ENCODE data around the gene ODF2L.
A peak's percentile ranks its signal among the peaks of the same experiment; 100 is the strongest.

ODF2L gene

DNA sequence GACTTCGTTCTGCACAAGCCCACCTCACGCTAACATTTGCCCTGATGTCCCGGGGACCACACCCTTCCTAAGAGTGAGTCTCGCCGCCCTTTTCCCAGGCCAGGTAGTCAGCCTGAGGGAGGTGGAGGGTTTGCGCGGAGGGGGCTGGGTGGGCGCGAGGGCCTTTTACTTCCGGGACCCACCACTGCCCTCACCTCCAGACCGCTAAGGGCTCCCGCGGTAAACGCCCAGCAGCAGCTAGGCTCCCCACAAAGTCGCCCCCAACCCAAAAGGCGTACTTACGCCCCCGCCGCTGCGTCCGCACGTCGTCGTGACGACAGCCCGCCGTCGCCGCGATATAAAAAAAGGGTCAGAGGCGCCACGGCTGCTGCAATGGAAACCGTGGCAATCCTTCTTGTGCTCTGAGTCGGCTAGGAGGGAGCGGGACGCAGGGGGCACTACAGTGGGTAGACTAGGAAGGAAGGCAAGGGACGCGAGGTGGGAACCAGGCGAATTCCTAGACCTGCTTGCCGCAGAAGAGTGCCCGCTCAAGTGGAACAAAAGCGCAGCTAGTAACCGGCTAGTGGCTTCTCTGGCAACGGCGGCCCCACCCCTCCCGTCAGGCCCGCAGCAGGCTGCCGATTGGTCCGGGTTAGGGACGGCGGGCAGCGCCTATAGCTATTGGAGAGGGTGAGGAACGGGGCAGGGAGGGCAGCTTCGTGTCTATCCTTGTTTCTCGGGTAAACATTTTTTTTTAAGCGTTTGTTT lies at the start of gene ODF2L:
TSS of gene ODF2L (minus strand) at position 573 of the 747 bp plus-strand sequence. CDS start 9,296 bp downstream, outside the sequence.
- DNase-seq = peak; percentile 79

GRCh38 chr1:86445919-86446318 lies 49.8 kb upstream of the ODF2L start:
- DNase-seq = peak; percentile 28

- no peak for DNase-seq
Observed at GRCh38 chr1:86441997-86442396, 45.9 kb upstream of the ODF2L start.

GRCh38 chr1:86441581-86441980 lies 45.5 kb upstream of the ODF2L start:
- DNase-seq = no peak

- DNase-seq = peak; percentile 45
Observed at GRCh38 chr1:86436041-86436440, 39.9 kb upstream of the ODF2L start.

GRCh38 chr1:86435327-86435726 lies 39.2 kb upstream of the ODF2L start:
- no peak for DNase-seq

- DNase-seq = no peak
Observed at GRCh38 chr1:86434059-86434458, 37.9 kb upstream of the ODF2L start.

GRCh38 chr1:86430376-86430775 lies 34.3 kb upstream of the ODF2L start:
- no peak for DNase-seq

DNA sequence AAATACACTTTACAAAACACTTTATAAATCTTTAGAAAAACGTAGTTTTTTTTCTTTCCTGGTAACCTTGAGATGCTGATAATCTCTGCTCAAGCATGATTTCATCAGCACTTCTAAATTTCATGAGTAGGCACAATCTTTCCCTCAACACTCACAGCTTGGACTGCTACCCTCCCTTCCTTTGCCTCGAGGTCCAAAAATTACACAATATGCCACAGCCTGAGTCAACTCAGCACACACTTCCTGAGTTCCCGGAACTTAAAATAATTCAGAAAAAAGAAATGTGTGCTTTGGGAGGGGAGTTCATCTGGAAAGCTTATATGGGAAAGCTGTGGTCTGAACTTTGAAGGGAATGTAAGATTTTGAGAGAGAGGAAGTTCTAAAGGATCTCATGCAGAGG lies 33.7 kb upstream of the ODF2L start:
- DNase-seq = peak; percentile 96

DNA sequence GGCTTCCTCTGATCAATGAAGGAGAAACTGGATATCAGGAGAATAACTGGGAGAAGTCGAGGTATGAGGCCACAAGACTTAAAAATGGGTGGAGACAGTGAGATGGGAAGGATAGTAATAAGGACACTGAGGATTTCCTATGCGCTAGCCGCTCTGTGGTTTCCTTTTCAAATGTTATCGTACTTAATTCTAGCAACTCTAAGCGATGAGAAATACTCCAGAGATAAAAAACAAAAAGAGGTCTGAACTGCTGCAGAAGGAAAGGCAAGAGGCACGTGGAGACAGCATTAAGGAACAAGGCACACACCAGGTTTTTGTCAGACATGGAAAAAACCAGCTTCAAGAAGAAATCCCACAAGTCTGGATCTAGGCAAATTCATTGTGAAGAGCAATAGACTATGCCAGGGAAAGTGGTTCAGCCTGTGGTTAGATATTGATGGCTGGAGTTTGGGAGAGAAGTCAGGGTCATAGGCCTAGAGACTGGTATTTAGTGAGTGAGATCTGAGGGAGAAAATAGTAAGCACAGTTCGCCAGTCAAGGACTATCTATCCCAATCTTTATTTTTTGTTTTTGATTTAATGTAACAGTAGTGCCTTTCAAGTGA lies 33.1 kb upstream of the ODF2L start:
- peak; percentile 25 for DNase-seq

GRCh38 chr1:86423873-86424272 lies 27.8 kb upstream of the ODF2L start, which contains the start of gene CLCA2:
CLCA2 (plus strand) TSS chr1:86424171; CDS start chr1:86424248, 77 bp downstream.
- DNase-seq = no peak

GRCh38 chr1:86423473-86423872 lies 27.4 kb upstream of the ODF2L start:
- no peak for DNase-seq

- DNase-seq = no peak
Observed at GRCh38 chr1:86421601-86422280, 25.6 kb upstream of the ODF2L start.

- DNase-seq = peak; percentile 43
Observed at GRCh38 chr1:86419277-86419903, 23.3 kb upstream of the ODF2L start.

GRCh38 chr1:86416343-86416742 lies 20.2 kb upstream of the ODF2L start:
- DNase-seq = no peak

DNA sequence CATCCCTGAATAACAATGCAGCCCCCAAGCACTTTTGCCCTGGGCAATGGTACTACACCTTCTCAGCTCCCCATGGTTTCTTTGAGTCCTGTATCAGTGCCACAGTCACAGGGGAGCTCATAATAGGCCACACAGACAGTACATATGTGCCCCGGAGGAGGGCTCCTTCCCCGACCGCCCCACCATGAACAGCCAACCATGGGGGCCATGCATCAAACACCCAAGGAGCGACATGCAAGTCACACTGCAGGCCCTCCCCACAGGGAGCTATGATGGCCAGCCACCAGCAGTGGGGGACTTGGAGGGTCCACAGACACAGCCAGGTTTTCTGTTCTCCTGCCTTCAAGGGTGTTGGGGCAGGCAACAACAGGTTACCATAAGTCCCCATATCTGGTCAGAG lies 14.8 kb upstream of the ODF2L start:
- no peak for DNase-seq

- DNase-seq = peak; percentile 57
Observed at GRCh38 chr1:86409416-86410021, 13.4 kb upstream of the ODF2L start.

DNA sequence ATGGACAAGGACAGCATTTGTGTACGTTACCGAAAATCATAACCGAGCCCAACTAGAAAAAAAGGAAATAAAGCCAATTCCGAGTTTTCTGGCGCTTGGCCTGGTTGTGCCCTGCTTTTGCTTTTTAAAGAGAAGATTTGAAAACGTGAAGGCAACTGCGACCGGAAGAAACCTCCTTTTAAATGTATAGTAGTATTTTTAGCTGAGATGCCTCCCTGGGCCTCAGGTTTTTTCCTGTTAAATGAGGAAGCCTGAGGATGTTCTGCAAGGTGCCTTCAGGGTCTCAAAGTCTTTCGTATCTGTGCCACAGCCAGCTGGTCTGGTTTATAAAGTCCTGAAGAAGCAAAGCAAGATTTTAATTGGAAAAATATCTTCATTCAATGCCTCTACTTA lies 371 bp upstream of the ODF2L start:
- DNase-seq = no peak

- no peak for DNase-seq
Observed at GRCh38 chr1:86394416-86394815, 1.7 kb downstream of the ODF2L start.

DNA sequence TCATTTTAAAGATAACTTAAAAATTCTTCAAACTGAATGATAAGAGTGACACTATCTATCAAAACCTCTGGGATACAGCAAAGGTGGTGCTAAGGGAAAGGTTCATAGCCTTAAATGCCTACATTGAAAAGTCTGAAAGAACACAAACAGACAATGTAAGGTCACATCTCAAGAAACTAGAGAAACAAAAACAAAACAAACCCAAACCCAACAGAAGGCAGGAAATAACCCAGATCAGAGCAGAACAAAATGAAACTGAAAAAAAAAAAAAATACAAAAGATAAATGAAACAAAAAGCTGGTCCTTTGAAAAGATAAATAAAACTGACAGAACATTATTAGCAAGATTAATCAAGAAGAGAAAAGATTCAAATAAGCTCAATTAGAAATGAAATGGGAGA lies 6.8 kb downstream of the ODF2L start:
- DNase-seq = no peak

- DNase-seq = peak; percentile 22
Observed at GRCh38 chr1:86388777-86389176, 7.3 kb downstream of the ODF2L start.

DNA sequence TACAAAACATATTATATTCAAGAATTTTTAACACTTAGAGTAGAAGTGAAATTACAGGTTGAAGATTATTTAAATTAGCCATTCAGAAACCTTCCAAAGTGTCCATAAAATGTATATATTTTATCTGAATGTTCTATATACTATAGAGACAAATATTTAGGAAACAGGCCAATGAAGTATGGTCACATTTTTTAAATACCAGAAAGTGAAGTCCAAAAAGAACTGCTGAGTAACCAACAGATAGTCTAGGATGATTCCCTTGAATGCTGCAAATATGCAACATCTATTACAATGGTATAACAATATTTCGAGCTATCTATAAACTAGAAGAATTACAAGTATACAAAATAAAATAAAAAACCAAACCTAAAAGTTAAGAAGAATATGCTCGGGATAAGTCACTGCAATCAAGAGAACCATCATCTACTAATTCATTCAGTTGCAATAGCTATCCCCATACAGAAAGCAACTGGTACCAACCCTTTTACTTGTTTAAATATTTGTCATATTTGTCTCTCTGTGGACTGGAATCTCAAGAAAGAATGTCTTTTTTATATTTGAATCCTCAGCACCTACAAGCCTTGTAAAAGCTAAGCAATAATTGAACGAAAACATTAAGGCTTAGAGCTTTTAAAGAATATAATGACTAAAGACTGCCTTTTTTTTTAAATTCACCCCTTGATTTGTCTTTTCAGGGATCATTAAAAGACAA lies 8.1 kb downstream of the ODF2L start:
- DNase-seq = peak; percentile 61

All from fibroblast of upper back skin (primary cell).